Dermis blood vessel endothelial cell (primary cell): Measurements from ENCODE around the gene BLOC1S3. TPM values are rescaled to one million over a fixed set of nuclear protein-coding genes. Genes with fewer than 3 reads are reported as not detected.
A peak's percentile ranks its signal among the peaks of the same experiment; 100 is the strongest.
"Not testable (repeated sequence)": the region's sequence is repeated elsewhere in the genome, so short reads cannot be mapped to it uniquely, and the experiment has no call there.

Experiments
- DNase-seq: peaks from one replicate; pipeline ENCODE4 v3.0.0; 2010
- total RNA-seq: library from RNA; depleted of rRNA; stranded (reverse); fragments of >200 nt; gene quantifications from 2 replicates; pipeline ENCODE4 v1.2.3, GENCODE V29; 2014

Gene BLOC1S3
- total RNA-seq, 1 donor from 2014 or later, result 10.0 TPM

DNA sequence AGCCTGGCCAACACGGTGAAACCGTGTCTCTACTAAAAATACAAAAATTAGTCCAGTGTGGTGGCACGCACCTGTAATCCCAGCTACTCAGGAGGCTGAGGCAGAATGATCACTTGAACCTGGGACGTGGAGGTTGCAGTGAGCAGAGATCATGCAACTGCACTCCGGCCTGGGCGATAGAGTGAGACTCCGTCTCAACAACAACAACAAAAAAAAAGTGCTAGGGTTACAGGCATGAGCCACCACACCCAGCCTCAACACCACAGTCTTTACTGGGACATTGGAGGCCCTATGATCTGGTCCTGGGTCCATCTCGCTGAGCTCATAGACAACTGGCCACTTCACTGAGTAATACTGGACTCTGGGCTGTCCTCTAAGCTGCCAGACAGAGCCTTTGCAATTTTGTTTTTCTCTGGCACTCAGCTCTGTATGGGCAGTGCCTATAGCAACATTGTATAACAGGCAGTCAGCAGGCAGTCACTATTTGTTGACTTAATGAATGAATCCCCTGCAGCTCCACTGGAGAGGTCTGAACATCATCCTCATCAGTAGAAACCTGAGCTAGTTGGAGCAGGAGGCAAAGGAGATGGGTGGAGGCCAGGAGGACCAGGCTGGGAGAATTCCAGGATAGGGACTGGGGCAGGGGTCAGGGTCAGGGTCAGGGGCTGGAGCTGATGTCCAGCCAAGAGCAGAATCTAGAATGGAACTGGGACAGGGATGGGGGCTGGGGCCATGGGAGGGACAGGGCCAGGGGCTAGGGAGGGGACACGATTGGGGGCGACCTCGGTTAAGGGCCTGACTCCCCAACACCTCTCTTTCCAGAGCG lies 8.1 kb downstream of the BLOC1S3 start:
- no peak for DNase-seq

DNA sequence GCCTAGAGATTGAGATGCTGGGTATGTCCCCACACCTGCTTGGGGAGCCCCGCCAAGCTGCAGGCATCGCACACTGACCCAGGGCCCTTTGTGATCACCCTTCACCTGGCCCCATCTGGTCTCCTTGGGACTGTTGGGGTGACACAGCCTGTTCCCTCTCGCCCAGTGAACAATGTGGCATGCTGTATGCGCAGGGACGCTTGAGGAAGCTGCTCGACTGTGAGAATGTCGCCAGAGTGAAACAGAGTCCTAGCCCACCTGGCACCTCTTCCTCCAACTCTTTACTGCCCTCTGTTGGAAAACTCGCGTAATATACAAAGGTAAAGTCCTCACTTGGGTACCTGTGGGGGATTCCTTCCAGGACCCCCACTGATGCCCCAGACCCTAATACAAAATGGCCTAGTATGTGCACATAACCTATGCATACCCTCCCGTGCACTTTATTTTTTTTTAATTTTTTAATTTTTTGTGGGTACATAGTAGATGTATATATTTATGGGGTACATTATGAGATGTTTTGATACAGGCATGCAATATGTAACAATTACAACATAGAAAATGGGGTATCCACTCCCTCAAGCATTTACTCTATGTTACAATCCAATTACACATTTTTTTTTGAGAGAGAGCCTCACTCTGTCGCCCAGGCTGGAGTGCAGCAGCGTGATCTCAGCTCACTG lies 9.0 kb downstream of the BLOC1S3 start:
- DNase-seq, result peak; percentile 51

DNA sequence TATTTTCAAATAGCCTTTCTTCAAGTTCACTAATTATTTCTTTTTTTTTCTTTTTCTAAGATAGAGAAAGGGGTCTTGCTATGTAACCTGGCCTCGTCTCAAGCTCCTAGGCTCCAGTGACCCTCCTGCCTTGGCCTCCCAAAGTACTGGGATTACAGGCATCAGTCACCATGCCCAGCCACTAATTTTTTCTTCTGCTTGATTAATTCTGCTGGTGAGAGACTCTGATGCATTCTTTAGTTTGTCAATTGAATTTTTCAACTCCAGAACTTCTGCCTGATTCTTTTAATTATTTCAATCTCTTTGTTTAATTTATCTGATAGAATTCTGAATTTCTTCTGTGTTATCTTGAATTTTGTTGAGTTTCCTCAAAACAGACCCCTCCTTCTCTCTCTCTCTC lies 11.4 kb downstream of the BLOC1S3 start:
- no peak for DNase-seq

DNA sequence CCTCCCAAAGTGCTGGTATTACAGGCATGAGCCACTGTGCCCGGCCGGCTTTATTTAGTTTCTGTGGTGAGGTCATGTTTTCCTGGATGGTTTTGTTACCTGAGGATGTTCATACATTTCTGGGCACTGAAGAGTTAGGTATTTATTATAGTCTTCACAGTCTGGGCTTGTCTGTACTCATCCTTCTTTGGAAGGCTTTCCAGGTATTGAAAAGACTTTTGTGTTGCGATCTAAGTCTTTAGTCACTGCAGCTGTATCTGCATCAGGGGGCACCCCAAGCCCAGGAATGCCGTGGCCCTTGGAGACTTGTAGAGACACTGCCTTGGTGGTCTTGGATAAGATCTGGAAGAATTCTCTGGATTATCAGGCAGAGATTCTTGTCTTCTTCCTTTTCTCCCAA lies 12.8 kb downstream of the BLOC1S3 start:
- DNase-seq, result no peak

DNA sequence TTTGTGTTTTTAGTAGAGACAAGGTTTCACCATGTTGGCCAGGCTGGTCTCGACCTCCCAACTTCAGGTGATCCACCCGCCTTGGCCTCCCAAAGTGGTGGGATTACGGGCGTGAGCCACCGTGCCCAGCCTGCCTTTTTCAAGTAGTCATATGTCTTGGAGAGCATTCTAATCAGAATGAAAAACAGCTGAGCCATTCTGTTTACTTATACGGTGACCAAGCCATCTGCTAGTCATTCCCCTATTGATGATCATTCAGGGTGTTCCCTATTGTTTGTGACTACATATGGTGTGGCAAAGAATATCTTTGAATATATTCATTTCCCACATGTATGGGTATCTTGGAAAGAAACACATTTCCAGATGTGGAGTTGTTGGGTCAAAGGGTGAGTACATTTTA lies 17.2 kb downstream of the BLOC1S3 start:
- no peak for DNase-seq

DNA sequence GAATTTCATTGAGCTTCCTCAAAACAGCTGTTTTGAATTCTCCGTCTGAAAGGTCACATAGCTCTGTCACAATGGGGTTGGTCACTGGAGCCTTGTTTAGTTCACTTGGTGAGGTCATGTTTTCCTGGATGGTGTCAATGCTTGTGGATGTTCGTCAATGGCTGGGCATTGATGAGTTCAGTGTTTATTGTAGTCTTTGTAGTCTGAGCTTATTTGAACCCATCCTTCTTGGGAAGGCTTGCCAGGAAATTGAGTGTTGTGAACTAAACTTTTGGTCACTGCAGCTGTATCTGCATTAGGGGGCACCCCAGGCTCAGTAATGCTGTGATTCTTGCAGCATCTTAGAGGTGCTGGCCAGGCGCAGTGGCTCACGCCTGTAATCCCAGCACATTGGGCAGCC lies 22.0 kb downstream of the BLOC1S3 start:
- DNase-seq, result peak; percentile 83

DNA sequence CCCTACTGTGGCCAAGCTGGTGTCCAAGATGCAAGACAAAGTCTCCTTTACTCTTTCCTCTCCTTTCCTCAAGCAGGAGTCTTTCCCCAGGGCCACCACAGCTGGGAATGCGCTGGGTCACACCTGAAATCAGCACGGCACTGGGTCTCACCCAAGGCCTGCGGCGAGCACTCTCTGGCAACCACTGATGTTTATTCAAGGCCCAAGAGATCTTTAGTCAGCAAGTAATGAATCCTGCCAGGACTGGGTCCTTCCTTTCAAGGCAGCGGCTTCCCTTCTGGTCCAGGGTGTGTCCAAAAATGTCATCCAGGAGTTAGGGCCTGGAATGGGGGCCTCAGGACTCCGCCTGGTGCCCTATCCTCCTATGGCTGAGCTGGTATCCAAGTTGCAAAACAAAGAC lies 24.1 kb downstream of the BLOC1S3 start:
- DNase-seq, result no peak

DNA sequence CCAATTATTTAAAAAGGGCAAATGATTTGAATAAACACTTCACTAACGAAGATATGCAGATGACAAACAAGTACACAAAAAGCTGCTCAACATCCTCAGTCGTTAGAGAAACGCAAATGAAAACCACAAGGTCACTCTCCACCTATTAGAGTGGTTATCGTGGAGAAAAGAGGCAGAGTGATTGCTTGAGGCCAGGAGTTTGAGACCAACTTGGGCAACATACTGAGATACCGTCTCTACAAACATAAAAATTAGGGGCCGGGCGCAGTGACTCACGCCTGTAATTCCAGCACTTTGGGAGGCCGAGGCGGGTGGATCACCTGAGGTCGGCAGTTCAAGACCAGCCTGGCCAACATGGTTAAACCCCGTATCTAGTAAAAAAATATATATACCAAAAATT lies 27.2 kb downstream of the BLOC1S3 start:
- no peak for DNase-seq

DNA sequence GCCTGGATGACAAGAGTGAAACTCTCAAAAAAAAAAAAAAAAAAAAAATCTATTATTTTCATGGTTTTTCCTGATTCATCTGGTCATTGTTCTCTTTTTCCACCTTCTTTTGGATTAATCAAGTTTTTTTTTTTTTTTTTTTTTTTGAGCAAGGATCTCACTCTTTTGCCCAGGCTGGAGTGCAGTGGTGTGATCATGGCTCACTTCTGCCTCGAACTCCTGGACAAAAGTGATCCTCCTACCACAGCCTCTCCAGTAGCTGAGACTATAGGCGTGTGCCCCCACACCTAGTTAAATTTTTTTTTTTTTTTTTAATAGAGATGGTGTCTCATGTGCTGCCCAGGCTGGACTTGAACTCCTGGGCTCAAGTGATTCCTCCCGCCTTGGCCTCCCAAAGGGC lies 27.7 kb downstream of the BLOC1S3 start:
- DNase-seq, result no peak

DNA sequence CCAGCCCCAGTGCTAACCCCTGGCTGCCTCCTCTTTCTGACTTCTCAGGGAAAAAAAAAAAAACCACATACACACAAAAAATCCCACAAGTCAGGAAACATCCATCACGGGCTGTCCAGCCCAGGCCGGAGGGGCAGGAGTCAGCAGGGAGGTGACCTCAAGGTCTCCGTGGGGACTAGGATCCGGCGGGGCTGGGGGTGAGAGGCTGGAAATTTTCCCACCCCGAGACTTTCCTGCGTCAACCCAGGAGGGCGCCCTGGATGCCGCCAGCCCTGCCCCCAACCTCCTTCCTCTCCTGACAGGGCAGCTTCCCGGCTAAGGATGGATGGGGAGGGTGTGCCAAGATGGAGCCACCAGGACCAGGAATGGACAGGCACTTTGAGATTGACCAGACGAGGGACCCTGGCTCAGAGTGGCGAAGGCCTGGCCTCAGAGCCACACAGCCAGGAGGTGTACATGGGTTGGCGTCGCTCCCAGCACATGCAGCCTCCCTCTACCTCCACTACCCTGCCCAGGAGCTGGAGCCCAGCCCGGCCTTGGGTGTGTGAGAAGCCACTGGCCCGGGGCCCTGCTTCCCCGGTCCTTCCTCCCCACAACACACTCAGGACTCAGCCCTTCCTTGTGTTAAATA lies 33.3 kb downstream of the BLOC1S3 start:
- peak; percentile 42 for DNase-seq

DNA sequence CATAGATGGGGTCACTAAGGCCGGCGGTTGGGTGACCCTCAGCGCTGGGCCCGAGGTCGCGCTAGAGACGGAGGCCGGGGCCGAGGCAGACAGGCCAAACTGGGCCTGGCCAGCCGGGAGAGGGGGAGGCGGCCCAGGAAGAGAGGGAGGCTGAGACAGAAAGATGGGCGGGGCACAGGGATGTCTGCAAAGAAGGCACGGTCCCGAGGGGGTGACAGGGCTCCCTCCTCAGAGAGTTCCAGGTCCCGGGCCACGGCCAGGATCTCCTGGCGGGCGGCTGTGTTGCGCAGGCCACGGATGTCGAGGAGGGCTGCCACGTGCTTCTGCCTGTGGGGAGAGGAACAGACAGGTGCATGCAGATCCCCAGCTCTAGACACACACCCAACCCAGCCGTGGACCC lies 34.4 kb downstream of the BLOC1S3 start:
- no peak for DNase-seq

DNA sequence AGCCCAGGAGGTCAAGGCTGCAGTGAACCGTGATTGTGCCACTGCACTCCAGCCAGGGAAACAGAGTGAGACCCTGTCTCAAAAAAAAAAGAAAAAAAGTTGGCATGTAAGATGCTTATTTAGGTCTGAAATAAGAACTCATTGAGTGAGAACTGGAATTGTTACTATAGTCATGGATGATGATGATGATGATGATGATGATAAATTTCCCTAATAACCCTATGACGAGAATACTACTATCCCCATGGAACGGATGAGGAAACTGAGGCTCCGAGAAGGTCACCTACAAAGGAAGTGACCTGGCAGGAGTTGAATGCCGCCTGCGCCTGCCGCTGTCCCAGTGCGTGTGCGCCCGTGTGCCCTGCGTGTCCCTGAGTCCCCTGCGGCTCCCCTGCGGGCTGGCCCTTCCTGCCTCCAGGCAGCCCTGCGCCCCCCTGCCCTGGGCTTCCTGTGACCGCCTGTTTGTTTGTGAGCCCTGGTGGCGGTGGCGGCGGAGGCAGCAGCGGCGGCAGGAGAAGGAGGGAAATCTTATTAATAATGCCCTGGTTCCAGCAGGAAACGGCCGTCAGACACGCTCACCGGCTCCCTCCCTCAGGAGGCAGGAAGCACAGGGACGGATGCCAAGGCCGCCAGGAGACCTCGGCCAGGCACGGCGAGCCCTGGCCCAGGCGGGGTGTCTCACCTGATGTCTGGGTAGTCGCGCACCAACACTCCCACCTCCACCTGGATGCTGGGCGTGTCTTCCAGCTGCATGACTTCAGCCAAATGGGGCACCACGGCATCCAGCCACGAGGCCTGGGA lies 37.0 kb downstream of the BLOC1S3 start:
- peak; percentile 50 for DNase-seq

DNA sequence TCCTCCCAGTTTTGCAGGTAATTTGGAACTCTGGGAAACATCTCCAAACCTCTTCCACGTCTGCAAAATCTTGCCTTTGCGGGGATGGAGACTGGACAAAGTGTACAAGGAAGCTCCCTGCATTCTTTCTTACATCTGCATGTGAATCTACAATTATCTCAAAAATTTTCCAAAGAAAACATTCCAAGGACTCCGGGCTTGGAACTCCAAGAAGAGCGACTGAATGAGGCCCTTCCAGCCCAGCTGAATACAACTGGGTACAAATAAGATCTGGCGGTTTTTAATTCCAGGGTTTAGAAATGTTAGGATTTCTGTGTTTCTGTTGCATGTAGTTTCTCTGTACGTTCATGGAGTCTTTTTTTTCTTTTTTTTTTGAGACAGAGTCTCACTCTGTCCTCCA lies 38.1 kb downstream of the BLOC1S3 start:
- DNase-seq, result peak; percentile 6

DNA sequence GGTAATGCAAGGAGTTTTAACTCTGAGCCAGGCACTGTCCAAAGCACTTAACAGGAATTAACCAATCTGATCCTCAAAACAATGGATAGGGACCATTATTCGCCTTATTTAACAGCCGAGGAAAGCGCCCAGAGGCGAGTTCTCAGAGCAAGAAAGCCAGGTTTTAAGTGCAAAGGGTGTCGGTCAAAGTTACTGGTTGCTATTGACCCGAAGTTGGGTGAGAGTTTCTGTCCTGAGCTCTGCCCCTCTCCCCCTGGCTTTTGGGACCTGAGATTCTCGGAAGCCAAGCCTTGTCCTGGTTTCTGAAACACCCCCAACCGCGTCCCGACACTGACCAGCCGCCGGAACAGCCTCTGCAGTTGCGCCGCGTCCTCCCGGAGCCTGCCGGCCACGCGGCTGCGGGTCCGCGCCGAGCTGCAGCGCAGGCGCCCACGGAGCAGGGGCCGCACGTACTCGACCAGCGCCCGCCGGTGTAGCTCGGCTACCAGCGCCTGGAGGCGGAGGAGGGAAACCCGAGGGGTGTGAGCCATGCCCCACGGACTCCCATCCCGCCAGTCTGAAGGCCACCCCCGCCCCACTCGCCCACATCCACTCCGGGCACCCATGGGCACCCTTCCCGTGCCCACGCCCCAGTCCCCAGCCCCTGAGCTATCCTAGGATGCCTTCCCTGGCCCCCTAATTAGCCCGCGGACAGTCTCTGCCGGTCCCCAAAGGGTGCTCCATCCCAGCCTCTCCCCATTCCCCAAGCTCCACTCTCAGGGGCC lies 38.8 kb downstream of the BLOC1S3 start:
- DNase-seq, result no peak

DNA sequence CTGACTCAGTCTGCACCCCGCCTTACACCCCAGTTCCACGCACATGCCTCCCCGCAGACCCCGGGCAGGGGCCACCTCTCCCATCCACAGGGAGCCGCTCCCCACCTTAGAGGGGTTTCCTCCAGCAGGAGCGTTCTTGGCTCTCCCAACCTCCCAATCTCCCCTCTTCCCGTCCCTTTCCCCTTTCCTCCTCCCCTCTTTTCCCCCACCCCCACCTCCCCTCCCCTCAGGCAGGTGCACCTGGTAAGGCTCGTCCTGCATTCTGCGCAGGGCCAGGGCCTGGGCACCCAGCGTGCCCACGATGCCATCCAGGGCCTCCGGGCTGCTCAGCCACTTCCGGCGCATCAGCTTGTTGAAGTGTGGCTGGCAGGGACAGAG lies 39.4 kb downstream of the BLOC1S3 start:
- DNase-seq, result no peak

DNA sequence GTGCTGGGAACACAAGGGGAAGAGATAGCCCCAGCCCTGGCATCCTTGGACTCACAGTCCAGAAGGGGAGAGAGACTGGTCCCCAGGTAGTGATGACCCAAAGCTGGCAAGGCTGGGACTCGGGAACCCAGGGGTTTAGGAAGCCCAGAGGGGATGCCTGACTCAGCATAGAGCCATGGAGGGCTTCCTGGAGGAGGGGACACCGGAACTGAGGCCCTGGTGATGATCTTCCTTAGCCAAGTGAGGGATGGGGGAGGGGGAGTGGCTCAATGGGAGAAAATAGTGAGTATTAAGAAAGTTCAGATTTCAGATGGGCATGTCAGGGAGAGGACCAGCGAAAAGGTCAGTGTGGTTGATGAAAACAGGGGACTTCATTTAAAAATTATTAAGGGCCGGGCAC lies 39.8 kb downstream of the BLOC1S3 start:
- DNase-seq, result no peak

DNA sequence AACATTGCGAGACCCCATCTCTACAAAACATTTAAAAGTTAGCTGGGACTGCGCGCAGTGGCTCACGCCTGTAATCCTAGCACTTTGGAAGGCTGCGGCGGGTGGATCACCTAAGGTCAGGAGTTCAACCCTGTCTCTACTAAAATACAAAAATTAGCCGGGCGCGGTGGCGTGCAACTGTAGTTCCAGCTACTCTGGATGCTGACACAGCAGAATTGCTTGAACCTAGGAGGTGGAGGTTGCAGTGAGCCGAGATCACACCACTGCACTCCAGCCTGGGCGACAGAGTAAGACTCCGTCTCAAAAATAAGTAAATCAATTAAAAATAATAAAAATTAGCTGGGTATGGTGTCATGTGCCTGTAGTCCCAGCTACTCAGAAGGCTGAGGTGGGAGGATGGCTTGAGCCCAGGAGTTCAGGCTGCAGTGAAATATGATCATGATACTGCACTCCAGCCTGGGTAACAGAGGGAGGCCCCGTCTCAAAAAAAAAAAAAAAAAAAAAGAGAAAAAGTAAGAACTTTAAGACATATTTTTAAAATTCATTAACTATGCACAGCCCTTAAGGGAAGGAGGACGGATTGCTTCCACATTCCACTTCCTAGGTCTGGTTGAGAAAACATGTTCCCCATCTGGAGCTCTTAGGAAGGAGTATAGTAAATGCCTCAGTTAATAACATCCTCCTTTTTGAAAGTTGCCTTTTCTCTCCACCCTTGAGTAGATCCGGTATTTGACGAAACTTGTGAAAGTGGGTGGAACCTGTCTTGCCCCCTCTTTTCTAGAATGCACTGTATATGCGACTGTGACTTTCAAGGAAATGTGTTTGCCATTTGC lies 40.5 kb downstream of the BLOC1S3 start:
- no peak for DNase-seq

DNA sequence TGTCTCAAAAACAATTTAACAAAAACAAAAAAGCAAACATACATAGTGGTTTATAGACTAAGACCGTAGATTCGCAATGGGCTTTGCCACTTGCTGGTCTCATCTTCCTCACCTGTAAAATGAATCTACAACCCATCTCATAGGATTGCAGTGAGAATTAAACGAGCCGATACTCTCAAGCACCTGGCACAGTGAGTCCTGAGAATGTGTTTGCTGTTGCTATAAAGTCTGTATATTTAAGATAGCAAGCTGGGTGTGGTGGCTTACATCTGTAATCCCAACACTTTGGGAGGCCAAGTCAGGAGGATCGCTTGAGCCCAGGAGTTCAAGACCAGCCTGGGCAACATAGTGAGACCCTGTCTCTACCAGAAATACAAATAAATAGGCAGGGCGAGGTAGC lies 44.1 kb downstream of the BLOC1S3 start:
- no peak for DNase-seq

DNA sequence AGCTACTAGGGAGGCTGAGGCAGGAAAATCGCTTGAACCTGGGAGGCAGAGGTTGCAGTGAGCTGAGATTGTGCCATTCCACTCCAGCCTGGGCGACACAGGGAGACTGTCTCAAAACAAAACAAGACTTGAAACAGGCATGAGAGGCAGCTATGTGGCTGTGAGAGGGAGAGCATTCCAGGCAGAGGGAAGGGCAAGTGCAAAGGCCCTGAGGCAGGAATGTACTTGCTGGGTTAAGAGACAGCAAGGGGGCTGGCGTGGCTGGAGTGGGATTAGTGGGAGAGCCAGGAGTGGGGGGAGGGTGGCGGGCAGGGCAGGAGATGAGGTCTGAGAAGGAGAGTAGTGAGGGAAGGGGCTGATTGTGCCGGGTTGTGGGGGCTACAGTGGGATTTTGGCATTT lies 45.3 kb downstream of the BLOC1S3 start:
- DNase-seq, result no peak

DNA sequence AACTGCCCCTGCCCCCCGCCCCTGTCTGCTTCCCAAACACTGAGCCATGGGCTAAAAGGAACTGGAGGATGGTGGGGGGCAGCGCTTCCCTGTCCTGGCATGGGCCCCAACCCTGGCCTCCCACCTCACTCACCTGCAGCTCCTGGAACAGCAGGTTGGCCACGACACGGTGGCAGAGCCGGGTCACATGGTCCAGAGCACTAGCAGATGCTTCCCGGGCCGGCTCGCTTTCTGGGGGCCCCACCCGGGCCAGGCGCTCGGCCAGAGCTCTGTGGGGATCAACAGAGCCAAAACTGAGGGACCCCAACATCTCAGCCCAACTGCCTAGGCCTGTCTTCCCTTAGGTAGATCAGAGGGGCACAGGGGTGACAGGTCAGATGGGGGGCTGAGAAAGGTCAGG lies 46.1 kb downstream of the BLOC1S3 start:
- DNase-seq, result no peak

DNA sequence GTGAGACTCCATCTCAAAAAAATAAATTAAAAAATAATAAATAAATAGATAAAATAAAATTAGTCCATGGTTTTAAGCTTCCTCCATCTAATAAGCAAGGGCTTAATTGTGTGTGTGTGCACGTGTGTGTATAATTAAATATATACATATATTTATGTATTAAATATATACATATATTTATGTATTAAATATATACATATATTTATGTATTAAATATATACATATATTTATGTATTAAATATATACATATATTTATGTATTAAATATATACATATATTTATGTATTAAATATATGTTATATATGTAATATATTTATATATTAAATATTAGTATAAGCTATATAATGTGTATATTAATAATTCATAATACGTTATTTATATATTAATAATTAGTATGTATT lies 50.5 kb downstream of the BLOC1S3 start:
- not testable (repeated sequence) for DNase-seq
